ENCODE data around the gene DGKK.

DNA sequence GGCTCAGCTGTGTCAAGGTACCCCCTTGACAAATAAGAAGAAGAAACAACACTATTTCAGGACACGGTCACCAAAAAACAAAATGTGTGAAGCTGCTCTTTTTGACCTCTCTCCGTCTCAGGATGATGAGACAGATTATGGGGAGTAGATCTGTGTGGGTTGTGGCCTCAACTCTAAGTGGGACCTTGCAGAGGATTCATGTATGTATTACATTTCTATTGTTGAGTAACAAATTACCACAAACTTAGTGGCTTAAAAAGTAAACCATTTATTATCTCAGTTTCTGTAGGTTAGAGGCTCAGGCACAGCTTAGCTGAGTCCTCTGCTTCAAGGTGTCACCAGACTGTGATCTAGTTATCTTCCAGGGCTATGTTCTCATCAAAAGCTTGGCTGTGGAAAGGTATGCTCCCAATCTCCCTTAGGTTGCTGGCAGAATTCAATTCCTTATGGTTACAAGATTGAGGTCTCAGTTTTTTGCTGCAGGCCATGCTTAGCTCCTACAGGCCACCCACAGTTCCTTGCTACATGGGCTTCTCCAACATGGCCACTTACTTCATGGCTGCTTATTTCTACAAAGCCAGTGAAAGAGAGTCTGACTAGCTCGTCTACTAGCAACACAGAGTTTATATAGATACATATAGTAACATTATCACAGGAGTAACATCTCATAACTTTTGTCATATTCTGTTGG, 28.1 kb downstream of the DGKK start:
- TF ChIP-seq, protein P1, sequence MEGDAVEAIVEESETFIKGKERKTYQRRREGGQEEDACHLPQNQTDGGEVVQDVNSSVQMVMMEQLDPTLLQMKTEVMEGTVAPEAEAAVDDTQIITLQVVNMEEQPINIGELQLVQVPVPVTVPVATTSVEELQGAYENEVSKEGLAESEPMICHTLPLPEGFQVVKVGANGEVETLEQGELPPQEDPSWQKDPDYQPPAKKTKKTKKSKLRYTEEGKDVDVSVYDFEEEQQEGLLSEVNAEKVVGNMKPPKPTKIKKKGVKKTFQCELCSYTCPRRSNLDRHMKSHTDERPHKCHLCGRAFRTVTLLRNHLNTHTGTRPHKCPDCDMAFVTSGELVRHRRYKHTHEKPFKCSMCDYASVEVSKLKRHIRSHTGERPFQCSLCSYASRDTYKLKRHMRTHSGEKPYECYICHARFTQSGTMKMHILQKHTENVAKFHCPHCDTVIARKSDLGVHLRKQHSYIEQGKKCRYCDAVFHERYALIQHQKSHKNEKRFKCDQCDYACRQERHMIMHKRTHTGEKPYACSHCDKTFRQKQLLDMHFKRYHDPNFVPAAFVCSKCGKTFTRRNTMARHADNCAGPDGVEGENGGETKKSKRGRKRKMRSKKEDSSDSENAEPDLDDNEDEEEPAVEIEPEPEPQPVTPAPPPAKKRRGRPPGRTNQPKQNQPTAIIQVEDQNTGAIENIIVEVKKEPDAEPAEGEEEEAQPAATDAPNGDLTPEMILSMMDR (IDR thresholded peaks at IDR 0.05) = no peak
- no peak for TF ChIP-seq POLR2A (IDR thresholded peaks at IDR 0.05)
- no peak for TF ChIP-seq POLR2AphosphoS5 (IDR thresholded peaks at IDR 0.05)

All from prostate gland (tissue), 2 donors.